Activated T-helper 1 cell treated with Interleukin-2 at 50 U/mL for 16 hours (primary cell): ENCODE results near the gene SEMA3C.

Source experiments
- DNase-seq: peaks from one replicate; pipeline ENCODE4 v3.0.0-alpha.2; 2020; ENCODE audit warnings: low read depth

Gene SEMA3C

GRCh38 chr7:80734011-80734410 lies 184.8 kb downstream of the SEMA3C start:
- DNase-seq: no peak

DNA sequence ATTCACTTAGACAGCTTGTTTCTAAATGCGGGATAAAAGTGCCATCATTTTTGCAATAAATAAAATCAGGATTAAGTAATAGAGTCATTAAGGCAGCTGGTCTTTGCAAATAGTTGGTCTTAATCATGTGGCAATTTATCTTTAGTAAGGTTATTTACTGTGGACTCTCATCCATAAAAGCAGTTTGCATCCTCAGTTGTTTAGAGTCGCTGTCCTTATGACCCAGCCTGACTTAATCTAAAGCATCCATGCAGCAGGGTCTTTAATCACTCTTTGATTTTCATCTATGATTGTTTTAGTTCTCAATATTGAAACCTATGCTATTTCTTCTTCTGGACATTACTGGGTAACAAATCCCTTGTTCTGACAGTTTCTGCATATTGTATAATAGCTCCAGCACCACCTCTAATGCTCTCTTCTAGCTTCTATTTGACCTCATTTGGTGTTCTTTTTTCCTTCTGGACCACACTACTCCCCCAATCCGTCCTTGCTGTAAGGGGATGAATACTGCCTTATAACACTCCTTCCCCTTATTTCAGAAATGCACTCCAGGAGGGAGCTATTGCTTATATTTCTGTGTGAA lies 185.4 kb downstream of the SEMA3C start:
- no peak for DNase-seq

DNA sequence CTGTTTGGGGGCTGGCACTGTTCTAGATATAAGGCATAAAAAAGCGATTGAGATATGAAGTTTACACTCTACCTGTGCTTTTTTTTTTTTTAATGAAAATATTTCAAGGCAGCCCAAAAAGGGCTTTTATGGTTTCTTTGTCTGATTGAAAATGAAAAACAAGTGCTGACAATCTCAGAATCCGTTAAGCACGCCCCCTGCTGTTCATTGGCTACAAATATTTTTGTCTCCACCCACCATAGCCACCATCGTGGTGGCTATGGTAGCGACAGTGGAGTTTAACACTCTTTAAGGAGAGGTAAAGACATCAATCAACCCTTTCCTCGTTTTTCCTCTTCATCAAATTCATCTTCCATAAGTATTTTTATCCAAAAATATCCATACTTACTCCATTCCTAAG lies 186.2 kb downstream of the SEMA3C start:
- no peak for DNase-seq

- no peak for DNase-seq
These were observed 187.6 kb downstream of the SEMA3C start for GRCh38 chr7:80731281-80731680.

DNA sequence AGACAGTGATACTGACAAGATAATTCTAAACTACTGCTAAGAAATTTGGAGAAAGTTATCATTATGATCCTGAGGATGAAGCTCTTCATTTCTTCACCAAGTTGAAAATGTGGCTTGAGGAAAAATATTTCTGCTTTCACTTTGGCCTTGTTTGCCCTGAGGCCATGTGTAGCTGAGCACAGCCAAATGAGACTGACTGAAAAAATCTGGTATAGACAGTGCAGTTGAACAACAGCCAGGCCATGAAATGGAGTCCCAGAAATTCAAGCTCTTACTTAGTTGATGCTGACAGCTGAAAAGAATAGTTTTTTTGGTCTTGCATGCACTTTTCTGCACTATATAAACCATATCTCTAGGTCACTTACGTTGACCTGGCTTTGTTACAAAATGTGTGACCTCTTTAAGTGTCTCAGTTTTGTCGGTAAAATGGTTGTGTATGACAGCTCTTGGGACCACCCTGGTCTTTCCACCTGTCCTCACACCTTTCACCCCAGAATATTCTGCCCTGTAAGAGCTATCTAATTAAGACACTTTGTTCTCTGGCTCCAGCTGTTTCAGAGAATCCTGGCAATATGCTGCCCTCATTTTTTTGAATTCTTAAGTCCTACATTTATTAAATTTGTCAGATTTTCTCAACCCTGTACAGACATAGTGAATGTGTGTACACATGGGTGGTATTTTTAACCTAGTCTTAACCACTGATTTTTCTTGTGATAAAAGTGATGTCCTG lies 189.1 kb downstream of the SEMA3C start:
- DNase-seq: no peak

DNA sequence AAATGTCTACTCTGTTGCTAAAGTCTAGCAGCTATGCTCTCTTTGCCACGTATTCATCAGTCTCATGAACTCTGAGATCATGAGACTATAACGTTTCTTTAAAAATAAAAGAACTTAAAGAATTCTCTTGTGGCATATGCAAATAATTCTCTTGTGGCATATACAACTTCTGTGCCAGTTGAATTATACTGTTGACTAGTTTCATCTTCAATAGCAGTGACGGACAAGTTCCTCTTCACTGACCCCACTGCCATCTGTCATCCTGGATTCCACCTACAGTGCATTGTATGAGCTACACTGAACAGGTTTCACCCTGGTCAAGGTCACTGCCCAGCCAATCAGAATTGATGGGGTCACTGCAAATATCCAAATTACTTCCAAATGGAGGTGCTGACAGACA lies 192.2 kb downstream of the SEMA3C start:
- DNase-seq: no peak

- DNase-seq: no peak
These were observed 193.7 kb downstream of the SEMA3C start for GRCh38 chr7:80725181-80725611.

GRCh38 chr7:80724249-80724871 lies 194.5 kb downstream of the SEMA3C start:
- no peak for DNase-seq

DNA sequence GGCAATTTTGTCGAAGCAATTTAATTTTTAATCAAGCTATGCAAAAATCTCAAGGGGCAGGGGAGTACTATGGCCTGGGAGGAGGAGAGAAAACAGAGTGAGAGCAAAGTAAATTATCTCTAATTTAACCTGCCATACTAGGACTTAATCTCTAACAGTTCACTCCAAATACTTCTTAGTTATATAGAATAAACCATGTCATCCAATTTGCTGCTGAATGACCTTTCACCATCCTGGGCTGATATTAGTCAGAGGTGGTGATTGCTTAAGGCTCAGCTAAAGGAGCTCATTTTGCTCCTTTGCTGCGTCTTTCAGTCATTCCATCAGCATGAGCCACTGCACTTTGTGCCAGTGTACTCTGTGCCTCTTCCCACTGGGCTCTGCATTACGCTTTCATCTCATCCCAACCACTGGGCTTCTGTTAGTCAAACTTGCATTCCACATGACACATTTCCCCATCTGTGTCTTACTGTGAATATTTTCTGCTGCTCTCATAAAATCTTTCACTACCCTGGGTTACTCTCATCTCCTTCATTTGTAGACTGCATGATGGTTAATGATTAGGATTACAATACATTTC lies 196.1 kb downstream of the SEMA3C start:
- no peak for DNase-seq

- DNase-seq: no peak
These were observed 196.8 kb downstream of the SEMA3C start for GRCh38 chr7:80721883-80722615.

GRCh38 chr7:80720146-80720545 lies 198.7 kb downstream of the SEMA3C start:
- DNase-seq: no peak

- DNase-seq: no peak
These were observed 199.6 kb downstream of the SEMA3C start for GRCh38 chr7:80719261-80719660.

DNA sequence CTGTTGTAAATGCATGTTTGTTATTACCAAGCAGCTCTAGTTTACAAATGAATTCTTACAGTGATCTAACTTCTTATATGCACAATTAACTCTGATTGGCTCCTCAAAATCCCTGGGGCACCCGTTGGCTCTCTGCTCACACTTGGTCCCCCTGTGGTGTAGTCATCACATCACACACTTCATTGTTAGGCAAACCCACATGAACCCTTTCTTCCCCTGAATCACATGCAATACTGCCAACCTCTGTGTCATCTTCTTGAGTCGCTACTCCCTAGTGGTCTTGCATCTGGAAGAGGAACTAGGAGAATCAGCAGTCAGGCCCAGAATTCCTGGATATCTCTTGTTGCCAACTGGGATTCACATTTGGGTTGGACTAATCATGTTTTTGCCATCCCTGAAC lies 207.3 kb downstream of the SEMA3C start:
- no peak for DNase-seq

DNA sequence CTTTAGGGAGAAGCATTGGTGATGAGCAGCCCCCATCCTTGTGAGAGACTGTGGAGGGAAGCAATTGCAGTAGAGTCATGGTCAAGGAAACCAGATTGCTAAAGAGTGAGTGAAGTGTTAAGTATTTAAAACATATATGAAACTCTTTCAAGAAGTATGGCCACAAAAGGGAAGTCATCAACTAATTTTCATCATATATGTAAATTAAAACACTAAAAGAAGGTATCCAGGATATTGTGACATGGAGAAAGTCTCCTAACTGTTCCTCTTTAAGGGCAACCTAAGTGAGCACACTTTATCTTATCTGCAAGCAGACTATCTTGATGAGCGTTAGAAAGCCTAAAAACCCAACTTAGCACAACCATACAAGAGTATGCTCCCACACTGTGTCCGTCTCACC lies 210.7 kb downstream of the SEMA3C start:
- no peak for DNase-seq

DNA sequence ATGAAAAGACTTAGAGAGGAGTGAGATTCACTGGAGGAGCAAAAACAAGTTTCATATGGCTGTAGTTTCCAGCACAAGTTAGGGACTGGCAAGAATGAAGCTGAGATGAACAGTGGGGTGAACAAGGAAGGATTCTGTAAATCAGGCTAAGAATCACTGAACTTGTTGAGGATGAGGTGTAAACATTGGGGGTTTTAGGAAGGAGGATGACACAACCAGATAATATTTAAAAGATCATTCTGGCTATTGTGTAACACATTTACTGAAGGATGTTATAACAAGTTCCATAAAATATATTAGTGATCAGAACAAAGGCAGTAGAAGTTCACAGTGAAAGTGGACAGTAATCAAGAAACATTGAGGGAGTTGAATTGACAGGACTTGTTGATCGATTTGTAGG lies 211.5 kb downstream of the SEMA3C start:
- no peak for DNase-seq

- DNase-seq: no peak
These were observed 213.6 kb downstream of the SEMA3C start for GRCh38 chr7:80705130-80705781.

DNA sequence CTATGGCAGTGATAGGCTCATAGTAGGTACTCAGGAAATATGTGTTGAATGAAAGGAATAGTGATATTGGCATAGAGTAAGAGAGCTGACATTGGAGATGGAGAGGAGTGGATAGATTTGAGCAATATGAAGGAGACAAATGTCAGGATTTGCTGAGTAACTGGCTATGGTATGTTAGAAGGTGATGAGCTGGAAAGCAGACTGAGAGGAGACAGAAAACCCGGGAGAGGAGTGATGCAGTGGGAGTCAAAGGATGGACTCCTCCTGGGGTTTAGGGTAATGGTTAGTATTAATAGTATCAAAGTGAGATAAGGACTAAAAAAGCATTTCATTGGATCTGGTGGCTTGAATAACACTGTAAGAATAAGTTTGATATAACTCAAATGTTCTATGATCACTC lies 215.6 kb downstream of the SEMA3C start:
- DNase-seq: no peak

DNA sequence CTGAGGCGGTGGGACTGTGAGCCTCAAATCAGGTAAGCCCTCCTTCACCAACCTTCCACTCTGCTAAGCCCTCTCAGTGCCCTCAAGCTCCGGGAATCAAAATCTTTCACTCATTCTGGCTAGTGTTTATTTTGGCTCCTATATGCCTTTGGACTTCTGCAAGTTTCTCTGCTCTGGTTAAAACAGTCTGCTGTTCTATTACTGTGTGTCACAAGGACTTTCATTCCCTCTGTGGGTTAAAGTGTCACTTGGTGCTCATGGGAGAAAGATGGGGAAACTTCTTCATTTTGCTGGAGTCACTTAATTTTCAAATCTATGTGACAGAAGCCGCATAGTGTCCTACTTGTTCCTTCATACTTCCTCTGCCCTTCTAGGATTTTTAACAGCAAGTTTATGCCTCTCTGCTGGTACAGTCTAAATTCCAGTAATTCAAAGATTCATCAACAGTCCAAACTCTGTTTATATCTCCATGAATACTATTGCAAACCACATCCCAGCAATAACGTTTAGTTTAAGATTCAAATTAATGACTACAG lies 219.1 kb downstream of the SEMA3C start:
- no peak for DNase-seq

DNA sequence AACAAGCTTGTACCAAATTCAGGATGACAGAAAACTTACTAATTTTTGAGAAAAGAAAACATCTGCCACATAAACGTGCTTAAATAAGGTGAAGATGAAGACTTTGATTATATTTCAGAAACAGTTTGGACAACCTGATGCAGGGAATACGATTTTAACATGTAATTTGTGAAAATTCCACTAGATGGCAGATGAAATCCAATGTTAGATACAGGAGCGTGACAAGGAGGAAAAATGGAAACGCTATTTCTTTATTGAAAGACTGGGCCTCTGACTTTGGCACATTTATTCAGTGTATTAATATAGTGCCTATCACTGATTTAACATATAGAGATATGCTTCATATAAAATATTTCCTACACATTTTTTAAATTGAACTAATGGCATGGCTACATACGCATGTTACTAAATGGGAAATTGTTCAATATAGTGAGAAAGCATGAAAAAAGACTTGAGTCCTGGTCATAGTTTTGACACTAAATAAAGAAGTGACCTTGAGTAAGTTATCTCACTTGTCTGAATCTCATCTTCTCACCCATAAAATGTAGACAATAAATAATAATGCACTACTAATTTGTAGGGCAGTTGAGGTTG lies 219.7 kb downstream of the SEMA3C start:
- no peak for DNase-seq
